Measurements from ENCODE around the gene FMN1. TPM values are rescaled to one million over a fixed set of nuclear protein-coding genes. Genes with fewer than 3 reads are reported as not detected.

The FMN1 gene
- total RNA-seq, 6 donors from 2014 or later, result 20.2 to 176 (median 53.8) TPM

DNA sequence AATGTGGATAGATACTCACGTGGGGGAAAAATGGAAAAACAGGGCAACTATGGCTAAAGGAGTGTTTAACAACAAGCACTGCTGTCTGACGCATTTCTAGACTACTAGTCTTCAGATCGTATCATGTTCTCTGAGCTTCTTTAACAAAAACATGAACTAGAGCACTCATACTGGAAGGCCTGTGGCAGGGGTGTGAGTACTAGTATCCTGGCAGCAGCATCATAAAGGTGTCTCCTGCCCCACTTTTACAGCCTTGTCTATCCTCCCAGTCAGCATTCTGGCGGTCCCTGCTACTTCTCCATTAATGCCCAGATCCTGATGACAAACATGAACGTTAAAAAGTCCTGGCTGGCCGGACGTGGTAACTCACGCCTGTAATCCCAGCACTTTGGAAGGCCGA lies 4.0 kb downstream of the FMN1 start:
- Histone ChIP-seq H3K27ac (no peak overlapping the region), H3K9me3 (no peaks in the 10 kb centered on the region), H3K36me3 (no peaks in the 10 kb centered on the region), H3K4me1 (peaks cover 0 to 8% (median 5%) of the 10 kb centered on the region in 4 donors), H3K27me3 (no peaks in the 10 kb centered on the region), H3K4me3 (no peak overlapping the region)
- TF ChIP-seq, protein P1, sequence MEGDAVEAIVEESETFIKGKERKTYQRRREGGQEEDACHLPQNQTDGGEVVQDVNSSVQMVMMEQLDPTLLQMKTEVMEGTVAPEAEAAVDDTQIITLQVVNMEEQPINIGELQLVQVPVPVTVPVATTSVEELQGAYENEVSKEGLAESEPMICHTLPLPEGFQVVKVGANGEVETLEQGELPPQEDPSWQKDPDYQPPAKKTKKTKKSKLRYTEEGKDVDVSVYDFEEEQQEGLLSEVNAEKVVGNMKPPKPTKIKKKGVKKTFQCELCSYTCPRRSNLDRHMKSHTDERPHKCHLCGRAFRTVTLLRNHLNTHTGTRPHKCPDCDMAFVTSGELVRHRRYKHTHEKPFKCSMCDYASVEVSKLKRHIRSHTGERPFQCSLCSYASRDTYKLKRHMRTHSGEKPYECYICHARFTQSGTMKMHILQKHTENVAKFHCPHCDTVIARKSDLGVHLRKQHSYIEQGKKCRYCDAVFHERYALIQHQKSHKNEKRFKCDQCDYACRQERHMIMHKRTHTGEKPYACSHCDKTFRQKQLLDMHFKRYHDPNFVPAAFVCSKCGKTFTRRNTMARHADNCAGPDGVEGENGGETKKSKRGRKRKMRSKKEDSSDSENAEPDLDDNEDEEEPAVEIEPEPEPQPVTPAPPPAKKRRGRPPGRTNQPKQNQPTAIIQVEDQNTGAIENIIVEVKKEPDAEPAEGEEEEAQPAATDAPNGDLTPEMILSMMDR (IDR thresholded peaks at IDR 0.05), result no peak
- TF ChIP-seq EP300 (IDR thresholded peaks at IDR 0.05), result no peak
- no peak for TF ChIP-seq POLR2AphosphoS5 (IDR thresholded peaks at IDR 0.05)
- 88 to 90% methylated on average over 9 of the region's 9 CpGs for WGBS, 2 donors
- no peak for DNase-seq
- ATAC-seq (ENCODE audit: low FRiP score in 2 of 2), result no peak

DNA sequence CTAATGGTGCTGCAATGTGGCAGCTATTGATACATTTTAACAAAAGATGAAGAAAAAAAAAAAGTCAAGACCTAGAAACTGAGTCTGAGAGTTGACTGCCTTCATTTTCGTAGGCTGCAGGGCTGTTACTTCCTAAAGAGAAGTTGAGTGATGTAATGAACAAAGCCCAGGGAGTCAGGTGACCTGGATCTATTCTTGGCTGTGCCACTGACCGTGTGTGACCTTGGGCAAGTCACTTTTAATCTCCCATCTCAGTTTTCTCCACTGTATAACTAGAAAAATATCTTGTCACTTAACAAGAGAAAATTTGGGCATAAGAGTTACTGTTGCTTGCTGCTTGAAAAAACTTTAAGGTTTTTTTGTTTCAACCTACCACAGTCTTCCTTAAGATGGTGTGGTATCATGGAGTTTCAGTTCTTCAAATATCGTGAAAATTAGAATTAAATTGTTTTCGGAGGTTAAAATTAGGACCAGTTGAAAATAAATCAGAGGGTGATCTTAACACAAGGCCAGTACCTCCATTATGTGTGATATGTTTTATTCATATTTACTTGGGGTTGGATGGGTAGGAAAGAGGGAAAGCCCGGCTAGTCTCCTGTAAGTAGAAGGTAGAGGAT lies 5.8 kb downstream of the FMN1 start:
- WGBS, 2 donors, result 55 to 61% methylated on average over 5 of the region's 5 CpGs
- Histone ChIP-seq H3K4me1 (no peaks in the 10 kb centered on the region), H3K9me3 (no peaks in the 10 kb centered on the region), H3K27me3 (no peaks in the 10 kb centered on the region), H3K27ac (no peak overlapping the region), H3K36me3 (no peaks in the 10 kb centered on the region), H3K4me3 (no peak overlapping the region)
- peak in 1 of 2 donors; percentile 61 for ATAC-seq (ENCODE audit: low FRiP score in 2 of 2)
- DNase-seq, result peak in 1 of 2 donors; percentile 39
- TF ChIP-seq POLR2AphosphoS5 (IDR thresholded peaks at IDR 0.05), result no peak
- no peak for TF ChIP-seq EP300 (IDR thresholded peaks at IDR 0.05)
- no peak for TF ChIP-seq POLR2A (IDR thresholded peaks at IDR 0.05)
- TF ChIP-seq, protein P1 (IDR thresholded peaks at IDR 0.05), result no peak

DNA sequence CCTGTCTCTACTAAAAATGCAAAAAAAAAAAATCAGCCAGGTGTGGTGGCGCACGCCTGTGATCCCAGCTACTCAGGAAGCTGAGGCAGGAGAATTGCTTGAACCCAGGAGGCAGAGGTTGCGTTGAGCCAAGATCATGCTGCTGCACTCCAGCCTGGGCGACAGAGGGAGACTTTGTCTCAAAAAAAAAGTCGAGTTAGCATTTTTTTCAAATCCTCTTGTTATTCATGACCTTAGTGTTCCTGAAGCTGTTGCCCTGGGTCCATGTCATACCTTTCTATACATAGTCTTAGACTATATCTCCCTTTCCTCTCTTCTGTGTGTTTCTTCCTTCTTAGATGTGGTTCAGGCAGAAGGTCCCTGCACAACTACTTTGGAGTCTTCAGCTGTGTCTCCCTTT lies 6.4 kb downstream of the FMN1 start:
- H3K4me3 ChIP-seq, result no peak overlapping the region
- no peaks in the 10 kb centered on the region for H3K27me3 ChIP-seq
- ATAC-seq (ENCODE audit: low FRiP score in 2 of 2) (no peak), DNase-seq (no peak)
- 75 to 79% methylated on average over 5 of the region's 5 CpGs for WGBS, 2 donors
- H3K4me1 ChIP-seq, result no peaks in the 10 kb centered on the region
- TF ChIP-seq, protein P1 (IDR thresholded peaks at IDR 0.05), result no peak
- no peaks in the 10 kb centered on the region for H3K9me3 ChIP-seq
- no peak overlapping the region for H3K27ac ChIP-seq
- no peaks in the 10 kb centered on the region for H3K36me3 ChIP-seq

DNA sequence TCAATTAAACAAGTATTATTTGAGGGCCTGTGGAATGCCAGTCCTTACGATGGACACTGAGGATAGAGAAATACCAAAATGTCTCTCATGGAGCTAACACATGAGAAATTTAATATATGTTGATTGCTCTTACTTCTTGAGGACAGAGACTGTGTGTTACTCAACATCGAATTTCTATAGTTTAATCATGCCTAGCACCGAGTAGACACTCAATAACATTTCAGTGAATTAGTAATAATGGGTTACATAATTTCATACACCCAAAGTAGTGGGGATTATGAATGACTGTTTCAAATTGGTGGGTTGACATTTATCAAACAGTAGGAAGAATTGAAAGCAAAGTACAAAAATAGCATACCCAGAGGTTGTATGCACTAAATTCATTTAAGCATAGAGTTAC lies 11.2 kb downstream of the FMN1 start:
- DNase-seq, result no peak
- ATAC-seq (ENCODE audit: low FRiP score in 2 of 2), result no peak
- 84 to 87% methylated on average over 3 of the region's 3 CpGs for WGBS, 2 donors
- Histone ChIP-seq H3K27ac (no peak overlapping the region), H3K4me1 (no peaks in the 10 kb centered on the region), H3K4me3 (no peak overlapping the region), H3K27me3 (no peaks in the 10 kb centered on the region), H3K9me3 (no peaks in the 10 kb centered on the region), H3K36me3 (no peaks in the 10 kb centered on the region)
- TF ChIP-seq, protein P1 (IDR thresholded peaks at IDR 0.05), result no peak
- TF ChIP-seq EP300 (IDR thresholded peaks at IDR 0.05), result no peak
- no peak for TF ChIP-seq POLR2AphosphoS5 (IDR thresholded peaks at IDR 0.05)
- no peak for TF ChIP-seq POLR2A (IDR thresholded peaks at IDR 0.05)

DNA sequence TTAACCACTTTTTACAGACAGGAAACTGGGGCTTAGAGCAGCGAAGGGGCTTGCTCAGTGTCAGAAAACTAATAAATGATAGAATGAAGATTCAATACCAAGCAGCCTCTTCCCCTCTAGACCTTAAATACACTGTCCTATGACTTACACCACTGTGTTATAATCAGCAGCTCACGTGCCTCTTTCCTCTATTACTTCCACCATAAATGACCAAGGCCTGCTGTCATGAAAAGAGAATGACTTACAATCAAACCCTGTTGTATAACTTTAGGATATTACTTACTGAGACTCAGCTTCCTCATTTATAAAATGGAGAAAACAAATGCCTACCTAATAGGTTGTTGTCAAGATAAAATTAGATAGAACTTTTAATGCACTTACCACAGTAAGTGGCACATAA lies 11.6 kb downstream of the FMN1 start:
- 48 to 62% methylated on average over 2 of the region's 2 CpGs for WGBS, 2 donors
- ATAC-seq (ENCODE audit: low FRiP score in 2 of 2), result no peak
- no peaks in the 10 kb centered on the region for H3K27me3 ChIP-seq
- H3K4me3 ChIP-seq, result no peak overlapping the region
- no peaks in the 10 kb centered on the region for H3K4me1 ChIP-seq
- no peak for DNase-seq
- H3K27ac ChIP-seq, result no peak overlapping the region
- no peaks in the 10 kb centered on the region for H3K9me3 ChIP-seq
- TF ChIP-seq POLR2AphosphoS5 (IDR thresholded peaks at IDR 0.05) (no peak), POLR2A (IDR thresholded peaks at IDR 0.05) (no peak), EP300 (IDR thresholded peaks at IDR 0.05) (no peak)
- TF ChIP-seq, protein P1 (IDR thresholded peaks at IDR 0.05), result no peak
- H3K36me3 ChIP-seq, result no peaks in the 10 kb centered on the region

All from upper lobe of left lung (tissue), 6 donors.